GM19193 (cell line): ENCODE results near the gene FOXC1.

Experiments used
- POLR2A ChIP-seq: IDR thresholded peaks from 4 replicates; pipeline ENCODE4 v1.6.1; 2011; ENCODE audit not compliant: insufficient read depth, insufficient read length; ENCODE audit errors: extremely low read depth

The FOXC1 gene

DNA sequence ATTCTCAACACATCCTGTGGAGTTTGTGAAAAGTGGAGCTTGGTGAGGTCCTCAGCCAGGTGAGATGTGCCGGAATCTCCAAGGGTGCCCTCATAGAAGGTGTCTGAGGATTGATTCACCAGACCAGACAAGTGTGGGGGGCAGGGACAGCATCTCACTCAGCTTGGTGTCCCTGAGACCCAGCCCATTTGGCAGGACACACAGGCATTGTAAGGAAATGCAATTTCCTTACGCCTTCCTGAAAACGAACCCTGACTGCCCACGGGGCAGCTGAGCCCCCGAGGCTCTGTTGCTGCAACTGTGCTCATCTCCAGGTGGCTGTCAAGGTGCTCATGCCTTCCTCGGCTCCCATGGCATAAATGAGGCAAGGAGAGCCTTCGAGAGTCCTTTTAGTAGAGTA lies 33.4 kb downstream of the FOXC1 start:
- no peak for TF ChIP-seq POLR2A

- TF ChIP-seq POLR2A: no peak
Measured at GRCh38 chr6:1643830-1644445, 34.2 kb downstream of the FOXC1 start.

- TF ChIP-seq POLR2A: no peak
Measured at GRCh38 chr6:1644516-1645060, 34.9 kb downstream of the FOXC1 start.

DNA sequence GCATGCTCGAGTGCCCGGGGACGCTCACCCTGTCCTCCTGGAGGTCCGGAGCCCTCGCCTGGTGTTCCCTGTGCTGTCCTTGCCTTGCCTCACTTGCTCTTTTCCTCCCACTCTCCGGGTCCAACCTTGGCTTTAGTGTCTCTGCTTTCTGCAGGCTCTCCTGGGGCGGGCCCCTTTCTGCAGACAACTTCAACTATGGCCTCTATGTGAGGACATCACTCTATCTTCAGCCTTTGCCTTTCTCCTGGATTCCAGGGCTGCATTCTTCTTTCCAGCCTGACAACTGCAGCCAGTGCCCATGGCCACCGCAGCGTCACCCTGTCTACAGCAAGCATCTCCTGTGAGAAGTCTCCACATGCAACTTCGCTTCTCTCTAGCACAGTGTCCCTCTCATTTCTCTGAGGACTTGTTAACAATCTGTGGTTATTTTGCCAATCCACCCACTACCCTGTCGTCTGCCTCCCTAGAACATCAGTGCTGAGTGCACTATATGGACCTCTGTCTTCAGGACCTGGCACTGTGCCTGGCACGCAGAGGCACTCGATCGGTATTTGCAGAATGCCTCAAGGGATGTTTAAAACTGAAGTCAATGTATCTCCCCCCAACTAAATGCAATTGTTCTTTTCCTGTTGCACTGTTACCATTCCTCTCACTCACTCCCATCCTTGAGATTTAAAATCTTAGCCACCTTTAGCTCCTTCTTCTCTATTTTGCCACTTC lies 35.9 kb downstream of the FOXC1 start:
- TF ChIP-seq POLR2A: no peak

DNA sequence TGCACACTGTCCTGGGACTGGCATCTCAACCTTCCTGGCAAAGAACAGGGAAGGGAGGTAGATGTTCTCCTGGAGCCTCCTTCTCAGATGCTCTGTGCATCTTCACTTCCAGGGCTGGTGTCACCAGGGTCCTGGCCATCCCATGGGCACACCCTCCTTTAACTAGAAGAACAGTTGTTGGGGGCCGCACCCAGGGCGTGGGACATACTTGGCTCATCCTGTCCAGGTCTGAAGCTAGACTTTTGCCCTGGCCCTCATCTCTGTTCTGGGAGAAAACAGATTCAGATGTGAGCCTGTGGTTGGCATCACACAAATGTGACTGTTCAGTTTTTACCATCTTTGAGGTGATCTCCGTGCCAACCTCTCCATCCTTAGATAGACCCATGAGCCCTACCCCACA lies 41.6 kb downstream of the FOXC1 start:
- no peak for TF ChIP-seq POLR2A

- no peak for TF ChIP-seq POLR2A
Measured at GRCh38 chr6:1652842-1653241, 43.1 kb downstream of the FOXC1 start.

- TF ChIP-seq POLR2A: no peak
Measured at GRCh38 chr6:1654054-1654453, 44.3 kb downstream of the FOXC1 start.

- no peak for TF ChIP-seq POLR2A
Measured at GRCh38 chr6:1657116-1657770, 47.5 kb downstream of the FOXC1 start.

GRCh38 chr6:1657771-1658165 lies 48.1 kb downstream of the FOXC1 start:
- TF ChIP-seq POLR2A: no peak

GRCh38 chr6:1658212-1659005 lies 48.7 kb downstream of the FOXC1 start:
- no peak for TF ChIP-seq POLR2A

- no peak for TF ChIP-seq POLR2A
Measured at GRCh38 chr6:1659816-1660215, 50.1 kb downstream of the FOXC1 start.

DNA sequence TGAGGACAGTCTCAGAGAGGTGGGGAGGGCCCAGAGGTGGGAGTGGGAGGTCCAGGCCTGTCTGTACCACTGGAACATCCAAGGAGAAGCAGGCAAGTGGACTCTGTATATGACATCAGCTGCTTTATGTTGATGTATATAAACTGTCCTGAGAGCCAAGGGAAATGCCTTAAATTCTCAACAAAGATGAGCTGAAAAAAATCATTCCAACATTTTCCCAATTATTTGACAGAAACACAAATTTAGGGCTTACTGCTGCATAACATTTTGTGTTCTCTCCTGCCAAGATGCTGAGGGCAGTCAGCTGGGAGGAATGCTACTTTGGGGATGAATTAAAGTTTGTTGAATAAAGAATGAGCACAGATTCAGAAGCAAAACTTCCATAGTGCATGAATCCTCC lies 52.8 kb downstream of the FOXC1 start:
- no peak for TF ChIP-seq POLR2A
